HepG2 (cell line): ENCODE measurements around the gene FITM1. TPM values are rescaled to one million over a fixed set of nuclear protein-coding genes. Genes with fewer than 3 reads are reported as not detected.

Experiments used
- CBX5 ChIP-seq: sonication (generic); formaldehyde crosslinking; IDR thresholded peaks from 2 replicates; pipeline ENCODE4 v1.4.0; 2020; ENCODE audit warnings: missing genetic modification reagents, borderline replicate concordance
- IKZF1 ChIP-seq: fragments of 450-650 bp; IDR thresholded peaks from 2 replicates; pipeline ENCODE4 v1.7.1; 2016
- KDM4B ChIP-seq: sonication (generic); formaldehyde crosslinking; IDR thresholded peaks from 2 replicates; pipeline ENCODE4 v1.4.0; 2020; ENCODE audit warnings: missing genetic modification reagents
- LCORL ChIP-seq, 2 experiments: fragments of 450-650 bp in 1 of 2; sonication (generic) in 1 of 2; formaldehyde crosslinking in 1 of 2; IDR thresholded peaks; 2 replicates each; pipeline versions ENCODE4 v1.5.0 to v1.6.1; 2017 to 2020; ENCODE audit warnings: antibody characterized with exemption in 1 of 2, missing genetic modification reagents in 1 of 2
- NCOA1 ChIP-seq: sonication (generic); formaldehyde crosslinking; IDR thresholded peaks from 2 replicates; pipeline ENCODE4 v1.9.0; 2021; ENCODE audit warnings: missing genetic modification reagents
- NFE2L2 ChIP-seq: fragments of 150-350 bp; IDR thresholded peaks from 2 replicates; pipeline ENCODE4 v1.6.1; 2014; ENCODE audit warnings: low read length
- ZNF552 ChIP-seq: sonication (generic); formaldehyde crosslinking; IDR thresholded peaks from 2 replicates; pipeline ENCODE4 v1.9.0; 2022; ENCODE audit warnings: missing genetic modification reagents, mild to moderate bottlenecking, borderline replicate concordance
- ZNF564 ChIP-seq: sonication (generic); formaldehyde crosslinking; IDR thresholded peaks from 2 replicates; pipeline ENCODE4 v1.8.1; 2023; ENCODE audit warnings: mild to moderate bottlenecking, missing genetic modification reagents
- ZNF569 ChIP-seq: sonication (generic); formaldehyde crosslinking; IDR thresholded peaks from 2 replicates; pipeline ENCODE4 v1.5.0; 2020; ENCODE audit warnings: mild to moderate bottlenecking, missing genetic modification reagents, moderate library complexity, borderline replicate concordance
- ZNF766 ChIP-seq: sonication (generic); formaldehyde crosslinking; IDR thresholded peaks from 2 replicates; pipeline ENCODE4 v1.5.0; 2020; ENCODE audit warnings: missing genetic modification reagents, borderline replicate concordance
- polyA plus RNA-seq, 8 experiments: library from polyadenylated mRNA; depleted of rRNA in 3 of 8; stranded (reverse) in 7 of 8; unstranded in 1 of 8; fragments of >200 nt; fragmentation: Illumina TruSeq in 4 of 8; extraction: Trizol in 4 of 8; gene quantifications; 2 replicates each; pipeline versions ENCODE4 v1.2.1 to v1.2.3, GENCODE V29; 2011 to 2016; ENCODE audit warnings: low read depth in 4 of 8, missing spikeins in 1 of 8, mixed read lengths in 1 of 8; ENCODE audit not compliant: insufficient read depth in 1 of 8
- total RNA-seq, 5 experiments: library from RNA; depleted of rRNA; stranded (reverse); fragments of >200 nt; fragmentation: Illumina TruSeq; extraction: Trizol; gene quantifications; 2 replicates each; pipeline ENCODE4 v1.2.3, GENCODE V29; 2016; ENCODE audit warnings: low read depth in 1 of 5
- TF ChIP-seq, protein P1 (sequence below): IDR thresholded peaks from 2 replicates; pipeline ENCODE4 v1.4.0; 2020; ENCODE audit warnings: mild to moderate bottlenecking, missing genetic modification reagents
- TF ChIP-seq, protein P2 (sequence below): sonication (generic); formaldehyde crosslinking; IDR thresholded peaks from 2 replicates; pipeline ENCODE4 v1.4.0; 2020; ENCODE audit warnings: mild to moderate bottlenecking, missing genetic modification reagents, borderline replicate concordance
- TF ChIP-seq, protein P3 (sequence below): sonication (generic); formaldehyde crosslinking; IDR thresholded peaks from 2 replicates; pipeline ENCODE4 v1.4.0; 2020; ENCODE audit warnings: mild to moderate bottlenecking, missing genetic modification reagents

Gene FITM1
- total and polyA plus RNA-seq, 2 of the 13 experiments (the other 11 are each of a cell fraction or from before 2014, with no cell fraction given): 2.7 to 5.8 TPM

DNA sequence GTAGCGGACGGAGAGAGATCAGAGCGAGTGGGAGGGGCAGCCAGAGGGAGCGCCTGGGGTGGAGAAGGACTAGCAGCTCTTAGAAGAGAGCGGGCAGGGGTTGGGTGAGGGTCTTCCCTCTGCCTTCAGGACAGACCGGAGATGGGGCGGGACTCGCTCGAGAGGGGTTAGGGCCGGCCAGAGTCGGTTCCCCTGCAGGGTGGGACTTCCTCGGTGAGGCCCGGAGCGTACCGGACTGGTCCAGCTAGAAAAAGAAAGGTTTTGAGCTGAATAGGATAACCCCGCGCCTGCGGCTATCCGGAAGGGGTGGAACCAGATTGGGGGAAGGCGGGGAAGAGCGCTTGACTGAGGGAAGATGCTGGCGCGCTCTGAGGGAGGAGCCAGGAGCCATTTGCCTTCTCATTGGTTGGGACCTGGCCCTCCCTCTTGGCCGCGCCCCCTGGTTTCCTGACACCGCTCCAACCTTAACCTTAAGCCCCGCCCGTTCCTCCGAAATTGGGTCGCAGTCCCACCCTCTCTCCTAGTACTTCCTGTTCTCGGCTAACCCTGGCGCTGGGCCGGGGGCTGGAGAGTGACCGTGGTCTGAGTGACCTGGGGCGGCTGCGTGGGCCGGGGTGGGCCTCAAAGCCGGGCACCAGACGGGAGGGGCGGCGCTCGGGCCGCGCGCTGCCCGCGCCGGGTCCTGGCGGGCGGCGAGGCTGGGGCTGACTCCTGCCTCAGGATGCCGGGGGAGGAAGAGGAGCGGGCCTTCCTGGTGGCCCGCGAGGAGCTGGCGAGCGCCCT lies 16.7 kb downstream of the FITM1 start, which contains the start of gene RNF31 (continued):
- TF ChIP-seq, protein P1, sequence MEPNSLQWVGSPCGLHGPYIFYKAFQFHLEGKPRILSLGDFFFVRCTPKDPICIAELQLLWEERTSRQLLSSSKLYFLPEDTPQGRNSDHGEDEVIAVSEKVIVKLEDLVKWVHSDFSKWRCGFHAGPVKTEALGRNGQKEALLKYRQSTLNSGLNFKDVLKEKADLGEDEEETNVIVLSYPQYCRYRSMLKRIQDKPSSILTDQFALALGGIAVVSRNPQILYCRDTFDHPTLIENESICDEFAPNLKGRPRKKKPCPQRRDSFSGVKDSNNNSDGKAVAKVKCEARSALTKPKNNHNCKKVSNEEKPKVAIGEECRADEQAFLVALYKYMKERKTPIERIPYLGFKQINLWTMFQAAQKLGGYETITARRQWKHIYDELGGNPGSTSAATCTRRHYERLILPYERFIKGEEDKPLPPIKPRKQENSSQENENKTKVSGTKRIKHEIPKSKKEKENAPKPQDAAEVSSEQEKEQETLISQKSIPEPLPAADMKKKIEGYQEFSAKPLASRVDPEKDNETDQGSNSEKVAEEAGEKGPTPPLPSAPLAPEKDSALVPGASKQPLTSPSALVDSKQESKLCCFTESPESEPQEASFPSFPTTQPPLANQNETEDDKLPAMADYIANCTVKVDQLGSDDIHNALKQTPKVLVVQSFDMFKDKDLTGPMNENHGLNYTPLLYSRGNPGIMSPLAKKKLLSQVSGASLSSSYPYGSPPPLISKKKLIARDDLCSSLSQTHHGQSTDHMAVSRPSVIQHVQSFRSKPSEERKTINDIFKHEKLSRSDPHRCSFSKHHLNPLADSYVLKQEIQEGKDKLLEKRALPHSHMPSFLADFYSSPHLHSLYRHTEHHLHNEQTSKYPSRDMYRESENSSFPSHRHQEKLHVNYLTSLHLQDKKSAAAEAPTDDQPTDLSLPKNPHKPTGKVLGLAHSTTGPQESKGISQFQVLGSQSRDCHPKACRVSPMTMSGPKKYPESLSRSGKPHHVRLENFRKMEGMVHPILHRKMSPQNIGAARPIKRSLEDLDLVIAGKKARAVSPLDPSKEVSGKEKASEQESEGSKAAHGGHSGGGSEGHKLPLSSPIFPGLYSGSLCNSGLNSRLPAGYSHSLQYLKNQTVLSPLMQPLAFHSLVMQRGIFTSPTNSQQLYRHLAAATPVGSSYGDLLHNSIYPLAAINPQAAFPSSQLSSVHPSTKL: no peak; the same call in none of the 2 replicates
- TF ChIP-seq CBX5 (CRISPR knock-in tag) (0 out of 2 replicates have a peak, but pooled peaks have one; percentile 39), KDM4B (CRISPR knock-in tag) (0 out of 2 replicates have a peak, but pooled peaks have one; percentile 44), IKZF1 (no peak), ZNF766 (CRISPR knock-in tag) (no peak), NCOA1 (CRISPR knock-in tag) (no peak), ZNF552 (CRISPR knock-in tag) (0 out of 2 replicates have a peak, but pooled peaks have one; percentile 42), LCORL (IDR thresholded peaks at IDR 0.05) (0 out of 2 replicates have a peak, but pooled peaks have one; percentile 14), LCORL (CRISPR knock-in tag; IDR thresholded peaks at IDR 0.05) (no peak), ZNF564 (CRISPR knock-in tag) (no peak), NFE2L2 (no peak), ZNF569 (peak; percentile 95; the same call in 1 of the 2 replicates)
- TF ChIP-seq, protein P2, sequence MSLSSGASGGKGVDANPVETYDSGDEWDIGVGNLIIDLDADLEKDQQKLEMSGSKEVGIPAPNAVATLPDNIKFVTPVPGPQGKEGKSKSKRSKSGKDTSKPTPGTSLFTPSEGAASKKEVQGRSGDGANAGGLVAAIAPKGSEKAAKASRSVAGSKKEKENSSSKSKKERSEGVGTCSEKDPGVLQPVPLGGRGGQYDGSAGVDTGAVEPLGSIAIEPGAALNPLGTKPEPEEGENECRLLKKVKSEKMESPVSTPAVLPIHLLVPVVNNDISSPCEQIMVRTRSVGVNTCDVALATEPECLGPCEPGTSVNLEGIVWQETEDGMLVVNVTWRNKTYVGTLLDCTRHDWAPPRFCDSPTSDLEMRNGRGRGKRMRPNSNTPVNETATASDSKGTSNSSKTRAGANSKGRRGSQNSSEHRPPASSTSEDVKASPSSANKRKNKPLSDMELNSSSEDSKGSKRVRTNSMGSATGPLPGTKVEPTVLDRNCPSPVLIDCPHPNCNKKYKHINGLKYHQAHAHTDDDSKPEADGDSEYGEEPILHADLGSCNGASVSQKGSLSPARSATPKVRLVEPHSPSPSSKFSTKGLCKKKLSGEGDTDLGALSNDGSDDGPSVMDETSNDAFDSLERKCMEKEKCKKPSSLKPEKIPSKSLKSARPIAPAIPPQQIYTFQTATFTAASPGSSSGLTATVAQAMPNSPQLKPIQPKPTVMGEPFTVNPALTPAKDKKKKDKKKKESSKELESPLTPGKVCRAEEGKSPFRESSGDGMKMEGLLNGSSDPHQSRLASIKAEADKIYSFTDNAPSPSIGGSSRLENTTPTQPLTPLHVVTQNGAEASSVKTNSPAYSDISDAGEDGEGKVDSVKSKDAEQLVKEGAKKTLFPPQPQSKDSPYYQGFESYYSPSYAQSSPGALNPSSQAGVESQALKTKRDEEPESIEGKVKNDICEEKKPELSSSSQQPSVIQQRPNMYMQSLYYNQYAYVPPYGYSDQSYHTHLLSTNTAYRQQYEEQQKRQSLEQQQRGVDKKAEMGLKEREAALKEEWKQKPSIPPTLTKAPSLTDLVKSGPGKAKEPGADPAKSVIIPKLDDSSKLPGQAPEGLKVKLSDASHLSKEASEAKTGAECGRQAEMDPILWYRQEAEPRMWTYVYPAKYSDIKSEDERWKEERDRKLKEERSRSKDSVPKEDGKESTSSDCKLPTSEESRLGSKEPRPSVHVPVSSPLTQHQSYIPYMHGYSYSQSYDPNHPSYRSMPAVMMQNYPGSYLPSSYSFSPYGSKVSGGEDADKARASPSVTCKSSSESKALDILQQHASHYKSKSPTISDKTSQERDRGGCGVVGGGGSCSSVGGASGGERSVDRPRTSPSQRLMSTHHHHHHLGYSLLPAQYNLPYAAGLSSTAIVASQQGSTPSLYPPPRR (CRISPR knock-in tag): 0 out of 2 replicates have a peak, but pooled peaks have one; percentile 5
- TF ChIP-seq, protein P3, sequence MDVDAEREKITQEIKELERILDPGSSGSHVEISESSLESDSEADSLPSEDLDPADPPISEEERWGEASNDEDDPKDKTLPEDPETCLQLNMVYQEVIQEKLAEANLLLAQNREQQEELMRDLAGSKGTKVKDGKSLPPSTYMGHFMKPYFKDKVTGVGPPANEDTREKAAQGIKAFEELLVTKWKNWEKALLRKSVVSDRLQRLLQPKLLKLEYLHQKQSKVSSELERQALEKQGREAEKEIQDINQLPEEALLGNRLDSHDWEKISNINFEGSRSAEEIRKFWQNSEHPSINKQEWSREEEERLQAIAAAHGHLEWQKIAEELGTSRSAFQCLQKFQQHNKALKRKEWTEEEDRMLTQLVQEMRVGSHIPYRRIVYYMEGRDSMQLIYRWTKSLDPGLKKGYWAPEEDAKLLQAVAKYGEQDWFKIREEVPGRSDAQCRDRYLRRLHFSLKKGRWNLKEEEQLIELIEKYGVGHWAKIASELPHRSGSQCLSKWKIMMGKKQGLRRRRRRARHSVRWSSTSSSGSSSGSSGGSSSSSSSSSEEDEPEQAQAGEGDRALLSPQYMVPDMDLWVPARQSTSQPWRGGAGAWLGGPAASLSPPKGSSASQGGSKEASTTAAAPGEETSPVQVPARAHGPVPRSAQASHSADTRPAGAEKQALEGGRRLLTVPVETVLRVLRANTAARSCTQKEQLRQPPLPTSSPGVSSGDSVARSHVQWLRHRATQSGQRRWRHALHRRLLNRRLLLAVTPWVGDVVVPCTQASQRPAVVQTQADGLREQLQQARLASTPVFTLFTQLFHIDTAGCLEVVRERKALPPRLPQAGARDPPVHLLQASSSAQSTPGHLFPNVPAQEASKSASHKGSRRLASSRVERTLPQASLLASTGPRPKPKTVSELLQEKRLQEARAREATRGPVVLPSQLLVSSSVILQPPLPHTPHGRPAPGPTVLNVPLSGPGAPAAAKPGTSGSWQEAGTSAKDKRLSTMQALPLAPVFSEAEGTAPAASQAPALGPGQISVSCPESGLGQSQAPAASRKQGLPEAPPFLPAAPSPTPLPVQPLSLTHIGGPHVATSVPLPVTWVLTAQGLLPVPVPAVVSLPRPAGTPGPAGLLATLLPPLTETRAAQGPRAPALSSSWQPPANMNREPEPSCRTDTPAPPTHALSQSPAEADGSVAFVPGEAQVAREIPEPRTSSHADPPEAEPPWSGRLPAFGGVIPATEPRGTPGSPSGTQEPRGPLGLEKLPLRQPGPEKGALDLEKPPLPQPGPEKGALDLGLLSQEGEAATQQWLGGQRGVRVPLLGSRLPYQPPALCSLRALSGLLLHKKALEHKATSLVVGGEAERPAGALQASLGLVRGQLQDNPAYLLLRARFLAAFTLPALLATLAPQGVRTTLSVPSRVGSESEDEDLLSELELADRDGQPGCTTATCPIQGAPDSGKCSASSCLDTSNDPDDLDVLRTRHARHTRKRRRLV (CRISPR knock-in tag): no peak; the same call in 1 of the 2 replicates
